ENCODE data around the gene CGNL1. TPM values are rescaled to one million over a fixed set of nuclear protein-coding genes. Genes with fewer than 3 reads are reported as not detected.
A peak's percentile ranks its signal among the peaks of the same experiment; 100 is the strongest.

The CGNL1 gene
- total RNA-seq, 1 donor from 2014 or later: 3.5 TPM

DNA sequence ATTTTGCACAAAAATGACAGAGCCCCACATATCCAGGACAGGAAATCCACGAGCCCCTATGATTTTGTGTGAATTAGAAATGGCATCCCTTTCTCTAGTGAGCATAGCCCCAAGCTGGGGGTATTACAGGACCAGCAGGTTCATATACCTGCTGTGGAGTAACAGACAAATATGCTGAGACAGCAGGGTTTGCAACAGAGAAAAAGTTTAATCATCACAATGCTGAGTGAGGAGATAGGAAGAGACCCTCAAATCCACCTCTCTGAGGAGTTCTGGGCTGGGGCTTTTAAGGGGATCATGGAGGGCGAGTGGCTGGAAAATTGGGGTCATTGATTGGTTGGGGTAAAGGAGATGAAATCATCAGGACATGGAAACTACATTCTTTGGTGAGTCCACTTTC is 207.0 kb downstream of the CGNL1 start:
- Histone ChIP-seq H3K36me3 (no peaks in the 10 kb centered on the region), H3K4me1 (no peaks in the 10 kb centered on the region), H3K4me3 (no peak overlapping the region), H3K27me3 (no peaks in the 10 kb centered on the region), H3K9me3 (no peaks in the 10 kb centered on the region), H3K27ac (no peak overlapping the region)
- TF ChIP-seq, protein P1, sequence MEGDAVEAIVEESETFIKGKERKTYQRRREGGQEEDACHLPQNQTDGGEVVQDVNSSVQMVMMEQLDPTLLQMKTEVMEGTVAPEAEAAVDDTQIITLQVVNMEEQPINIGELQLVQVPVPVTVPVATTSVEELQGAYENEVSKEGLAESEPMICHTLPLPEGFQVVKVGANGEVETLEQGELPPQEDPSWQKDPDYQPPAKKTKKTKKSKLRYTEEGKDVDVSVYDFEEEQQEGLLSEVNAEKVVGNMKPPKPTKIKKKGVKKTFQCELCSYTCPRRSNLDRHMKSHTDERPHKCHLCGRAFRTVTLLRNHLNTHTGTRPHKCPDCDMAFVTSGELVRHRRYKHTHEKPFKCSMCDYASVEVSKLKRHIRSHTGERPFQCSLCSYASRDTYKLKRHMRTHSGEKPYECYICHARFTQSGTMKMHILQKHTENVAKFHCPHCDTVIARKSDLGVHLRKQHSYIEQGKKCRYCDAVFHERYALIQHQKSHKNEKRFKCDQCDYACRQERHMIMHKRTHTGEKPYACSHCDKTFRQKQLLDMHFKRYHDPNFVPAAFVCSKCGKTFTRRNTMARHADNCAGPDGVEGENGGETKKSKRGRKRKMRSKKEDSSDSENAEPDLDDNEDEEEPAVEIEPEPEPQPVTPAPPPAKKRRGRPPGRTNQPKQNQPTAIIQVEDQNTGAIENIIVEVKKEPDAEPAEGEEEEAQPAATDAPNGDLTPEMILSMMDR (IDR thresholded peaks at IDR 0.05): no peak
- DNase-seq (ENCODE audit: low spot score in 2 of 2): no peak
- intact Hi-C loops (cut with DNase I): no loop called here

DNA sequence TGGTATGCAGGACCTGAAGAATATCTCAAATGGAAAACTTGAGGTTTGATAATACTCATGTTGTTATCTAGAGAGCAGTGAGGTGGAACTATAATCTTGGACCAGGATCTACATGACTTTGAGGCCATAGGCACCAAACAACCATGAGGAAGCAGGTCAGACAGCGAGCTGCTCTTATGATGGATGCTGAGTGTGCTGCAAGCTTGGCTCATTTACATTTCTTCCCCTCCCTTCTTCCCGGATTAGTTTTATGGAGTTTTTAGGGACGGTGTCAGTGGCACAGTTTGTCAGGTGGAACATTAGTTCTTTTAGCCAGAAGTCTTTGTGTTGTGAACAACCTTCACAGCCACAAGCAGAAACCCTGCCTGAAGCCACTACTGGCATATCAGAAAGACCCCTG is 207.4 kb downstream of the CGNL1 start:
- Histone ChIP-seq H3K4me3 (no peak overlapping the region), H3K27me3 (no peaks in the 10 kb centered on the region), H3K4me1 (no peaks in the 10 kb centered on the region), H3K9me3 (no peaks in the 10 kb centered on the region), H3K27ac (no peak overlapping the region), H3K36me3 (no peaks in the 10 kb centered on the region)
- DNase-seq (ENCODE audit: low spot score in 2 of 2): no peak
- TF ChIP-seq, protein P1 (IDR thresholded peaks at IDR 0.05): no peak
- intact Hi-C loops (cut with DNase I): no loop called here

DNA sequence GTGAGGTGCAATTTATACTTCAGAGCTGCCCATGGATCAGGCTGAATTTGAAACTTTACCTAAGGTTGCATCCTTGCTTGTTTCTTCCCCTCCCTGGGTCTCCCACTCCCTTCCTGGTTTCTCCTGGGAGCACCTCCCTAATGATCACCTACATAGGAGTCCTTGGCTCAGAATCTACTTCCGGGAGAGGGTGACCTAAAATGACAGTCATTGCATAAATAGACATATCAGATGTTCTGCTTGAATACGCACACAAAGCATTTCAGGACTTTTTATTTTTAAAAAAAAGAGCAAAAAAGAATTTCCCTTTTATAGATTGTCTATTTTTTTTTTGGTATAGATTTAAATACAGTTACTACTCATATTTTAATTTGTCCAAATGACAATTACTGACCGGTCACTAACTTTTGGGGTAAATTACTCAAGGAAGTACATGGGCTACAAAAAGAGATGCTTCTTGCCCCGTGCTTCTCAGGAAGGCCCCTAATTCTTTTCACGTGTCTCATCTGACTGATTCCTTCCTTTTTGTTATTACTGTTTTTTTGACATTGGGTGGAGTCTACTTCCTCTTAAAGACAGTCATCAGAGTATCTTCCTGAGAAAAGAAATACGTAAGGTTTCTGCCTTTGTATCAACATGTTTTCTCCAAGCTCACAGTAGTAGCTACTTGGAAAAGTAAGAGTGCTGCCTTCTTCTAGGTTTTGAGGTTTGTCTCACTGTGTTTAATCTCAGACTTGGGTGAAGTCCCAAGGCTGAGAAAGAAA is 210.5 kb downstream of the CGNL1 start:
- Histone ChIP-seq H3K4me3 (no peak overlapping the region), H3K27me3 (no peaks in the 10 kb centered on the region), H3K9me3 (no peaks in the 10 kb centered on the region), H3K27ac (no peak overlapping the region), H3K4me1 (peaks cover 0 to 7% of the 10 kb centered on the region in 2 donors), H3K36me3 (no peaks in the 10 kb centered on the region)
- intact Hi-C loops (cut with DNase I): no loop called here
- no peak for DNase-seq (ENCODE audit: low spot score in 2 of 2)
- TF ChIP-seq, protein P1 (IDR thresholded peaks at IDR 0.05): no peak

DNA sequence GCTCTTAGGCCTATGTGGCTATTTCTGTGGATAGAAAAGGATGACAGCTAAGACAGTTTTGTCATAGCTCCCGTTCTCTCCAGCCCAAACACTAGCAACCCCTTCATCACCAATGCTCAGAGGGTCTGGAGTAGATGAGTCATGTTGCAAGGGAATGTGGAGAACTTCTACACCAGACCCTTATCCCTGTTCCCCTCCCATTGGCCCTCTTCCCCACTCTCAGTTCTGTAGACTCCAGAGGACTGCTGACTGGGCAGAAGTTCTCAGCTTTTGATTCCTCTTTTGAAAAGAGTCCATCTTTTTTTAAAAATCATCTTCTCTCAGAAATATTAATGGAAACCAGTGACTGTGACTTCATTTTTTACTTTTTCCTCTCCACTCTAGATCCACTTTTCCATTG is 213.0 kb downstream of the CGNL1 start:
- H3K4me1 ChIP-seq: peaks cover 0 to 7% of the 10 kb centered on the region in 2 donors
- H3K9me3 ChIP-seq: no peaks in the 10 kb centered on the region
- H3K36me3 ChIP-seq: no peaks in the 10 kb centered on the region
- intact Hi-C loops (cut with DNase I): no loop called here
- peak overlapping the region; percentile 6 to 33 for H3K27ac ChIP-seq
- DNase-seq (ENCODE audit: low spot score in 2 of 2): no peak
- no peaks in the 10 kb centered on the region for H3K27me3 ChIP-seq
- no peak overlapping the region for H3K4me3 ChIP-seq
- TF ChIP-seq, protein P1 (IDR thresholded peaks at IDR 0.05): no peak

DNA sequence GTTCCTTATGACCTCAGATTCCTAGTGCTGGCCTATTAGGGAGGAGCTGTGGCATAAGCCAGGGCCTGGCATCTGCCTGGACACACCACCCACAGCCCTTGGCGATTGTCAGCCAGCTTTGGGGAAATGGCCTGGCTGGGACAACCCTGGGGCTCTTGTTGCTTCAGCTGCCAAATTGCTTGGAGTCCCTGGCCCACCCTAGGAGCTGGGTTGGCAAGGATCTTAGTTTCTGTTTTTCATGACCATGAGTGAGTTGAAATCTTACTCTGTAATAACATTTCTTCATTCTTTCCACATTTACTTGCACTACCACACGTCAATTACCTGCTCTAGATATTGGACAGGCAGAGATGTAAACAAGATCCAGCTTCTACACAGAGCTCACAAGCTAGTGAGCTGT is 213.4 kb downstream of the CGNL1 start:
- DNase-seq (ENCODE audit: low spot score in 2 of 2): no peak
- Histone ChIP-seq H3K36me3 (no peaks in the 10 kb centered on the region), H3K4me1 (peaks cover 0 to 7% of the 10 kb centered on the region in 2 donors), H3K27me3 (no peaks in the 10 kb centered on the region), H3K4me3 (no peak overlapping the region), H3K27ac (peak overlapping the region; percentile 6 to 33), H3K9me3 (no peaks in the 10 kb centered on the region)
- TF ChIP-seq, protein P1 (IDR thresholded peaks at IDR 0.05): no peak
- intact Hi-C loops (cut with DNase I): no loop called here
